GM12872 (cell line): Measurements from ENCODE around the gene SVEP1.

ENCODE experiments used
- CTCF ChIP-seq: IDR thresholded peaks from 3 replicates; pipeline ENCODE4 v1.5.1; 2011; ENCODE audit warnings: low read depth, mild to moderate bottlenecking, low read length, moderate library complexity; ENCODE audit not compliant: insufficient read depth

SVEP1 gene

GRCh38 chr9:110443146-110443865 is 136.2 kb downstream of the SVEP1 start:
- TF ChIP-seq CTCF: no peak

DNA sequence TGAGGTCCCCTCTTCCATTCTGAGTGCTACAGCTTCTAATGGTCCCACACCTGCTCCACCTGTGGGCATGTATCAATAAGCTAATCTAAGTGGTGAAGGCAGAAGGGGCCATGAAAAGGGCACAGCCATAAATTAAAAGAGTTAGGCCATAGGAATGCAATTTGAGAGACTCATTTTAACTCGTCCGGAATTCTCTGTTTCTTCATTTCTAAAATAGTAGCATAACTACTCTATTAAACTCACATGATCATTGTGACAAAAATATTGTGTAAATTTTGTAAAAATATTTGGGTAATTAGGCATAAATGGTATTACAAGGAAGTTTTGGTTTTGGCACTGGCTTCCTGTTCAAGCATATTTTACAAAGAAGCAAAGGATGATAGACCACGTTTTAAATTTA is 138.7 kb downstream of the SVEP1 start:
- no peak for TF ChIP-seq CTCF

GRCh38 chr9:110440172-110440571 is 139.4 kb downstream of the SVEP1 start:
- no peak for TF ChIP-seq CTCF

GRCh38 chr9:110432253-110432652 is 147.3 kb downstream of the SVEP1 start:
- TF ChIP-seq CTCF: no peak

DNA sequence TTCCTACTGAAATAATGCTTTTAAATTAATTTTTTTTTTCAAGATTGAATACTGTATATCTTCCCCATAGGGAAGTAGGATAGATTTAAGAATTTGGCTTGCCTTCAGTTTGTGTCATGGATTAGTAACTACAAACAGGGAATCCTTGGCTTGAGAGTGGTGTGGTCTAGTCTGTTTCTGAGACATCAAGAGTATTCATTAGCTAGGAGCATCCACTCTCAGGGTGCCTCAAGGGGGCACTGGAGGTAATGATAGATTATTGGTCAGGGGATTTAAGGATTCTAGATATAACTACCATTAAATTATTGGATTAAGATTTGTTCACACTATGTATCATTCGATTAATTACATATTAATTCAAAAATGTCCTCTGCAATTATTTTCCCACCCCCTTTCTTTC is 150.1 kb downstream of the SVEP1 start:
- TF ChIP-seq CTCF: no peak

GRCh38 chr9:110427497-110428104 is 151.9 kb downstream of the SVEP1 start:
- peak; percentile 78 for TF ChIP-seq CTCF

GRCh38 chr9:110426052-110426709 is 153.4 kb downstream of the SVEP1 start:
- TF ChIP-seq CTCF: no peak
